ENCODE measurements around the gene TSPAN6. TPM values are rescaled to one million over a fixed set of nuclear protein-coding genes. Genes with fewer than 3 reads are reported as not detected.

The TSPAN6 gene
- total RNA-seq, 1 experiment from 2014 or later = 52.2 TPM

GRCh38 chrX:100662796-100663195, 26.2 kb upstream of the TSPAN6 start:
- Histone ChIP-seq H3F3A (ENCODE audit: insufficient read depth, low read depth) (no peaks in the 10 kb centered on the region), H3K4me1 (replicated peaks; ENCODE audit: insufficient read depth) (peaks cover 14% of the 10 kb centered on the region; the same call in 1 of the 2 replicates), H3K27ac (no peak overlapping the region), H3K9me3 (ENCODE audit: insufficient read depth, low read depth) (no peaks in the 10 kb centered on the region), H4K20me1 (ENCODE audit: insufficient read depth) (no peaks in the 10 kb centered on the region), H3K4me3 (no peak overlapping the region), H3K27me3 (ENCODE audit: insufficient read depth, low read depth) (no peaks in the 10 kb centered on the region), H3K36me3 (ENCODE audit: low read depth) (no peaks in the 10 kb centered on the region; the same call in 1 of the 2 replicates), H3K4me2 (no peak overlapping the region), H3K9me2 (ENCODE audit: insufficient read depth) (no peaks in the 10 kb centered on the region), H3K79me2 (ENCODE audit: low read depth) (0 out of 2 replicates have a peak, but pooled peaks cover 5% of the 10 kb centered on the region), H2AFZ (no peak overlapping the region)
- BruUV-seq (replicated peaks) = no TSS peak
- ChIA-PET POLR2A (ENCODE audit: unreplicated experiment) (no interaction called here), CTCF (no interaction called here)
- TF ChIP-seq EZH2 (IDR thresholded peaks at IDR 0.05; ENCODE audit: low read depth) (no peak), CTCF (conservative IDR thresholded peaks at IDR 0.05) (no peak)
- no peak for DNase-seq
- intact Hi-C loops (cut with micrococcal nuclease; ENCODE audit: unreplicated experiment) = loop anchor here (5.0 kb wide), 1 partner anchor 45 kb away; no protein-coding TSS in a partner anchor

DNA sequence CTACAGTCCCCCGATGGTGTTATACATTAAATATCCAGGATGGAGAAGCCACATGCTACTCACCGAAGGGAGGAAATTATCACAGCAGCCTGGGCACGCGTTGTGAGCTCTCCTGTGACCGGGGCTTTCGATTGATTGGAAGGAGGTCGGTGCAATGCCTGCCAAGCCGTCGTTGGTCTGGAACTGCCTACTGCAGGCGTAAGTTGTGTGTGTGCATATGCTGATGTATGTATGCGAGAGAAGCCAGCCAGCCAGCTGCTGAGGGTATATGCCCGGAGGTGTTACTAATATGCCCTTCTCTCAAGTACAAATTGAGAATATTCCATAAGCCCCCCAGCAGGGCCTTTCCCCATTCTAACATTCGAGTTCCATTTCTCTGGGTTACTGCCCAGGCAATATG, 25.6 kb upstream of the TSPAN6 start:
- Histone ChIP-seq H3K27me3 (ENCODE audit: insufficient read depth, low read depth) (no peaks in the 10 kb centered on the region), H3K27ac (no peak overlapping the region), H3K4me1 (replicated peaks; ENCODE audit: insufficient read depth) (peaks cover 14% of the 10 kb centered on the region; the same call in 1 of the 2 replicates), H4K20me1 (ENCODE audit: insufficient read depth) (no peaks in the 10 kb centered on the region), H3F3A (ENCODE audit: insufficient read depth, low read depth) (no peaks in the 10 kb centered on the region), H2AFZ (no peak overlapping the region), H3K4me3 (no peak overlapping the region), H3K79me2 (ENCODE audit: low read depth) (0 out of 2 replicates have a peak, but pooled peaks cover 6% of the 10 kb centered on the region), H3K9me3 (ENCODE audit: insufficient read depth, low read depth) (no peaks in the 10 kb centered on the region), H3K36me3 (ENCODE audit: low read depth) (no peaks in the 10 kb centered on the region; the same call in 1 of the 2 replicates), H3K9me2 (ENCODE audit: insufficient read depth) (no peaks in the 10 kb centered on the region), H3K4me2 (no peak overlapping the region)
- TF ChIP-seq CTCF (conservative IDR thresholded peaks at IDR 0.05) = no peak
- no peak for TF ChIP-seq EZH2 (IDR thresholded peaks at IDR 0.05; ENCODE audit: low read depth)
- intact Hi-C loops (cut with micrococcal nuclease; ENCODE audit: unreplicated experiment) = loop anchor here (5.0 kb wide), 1 partner anchor 45 kb away; no protein-coding TSS in a partner anchor
- DNase-seq = no peak
- CTCF ChIA-PET = no interaction called here
- POLR2A ChIA-PET (ENCODE audit: unreplicated experiment) = interaction anchor here (0.6 kb wide), 1 partner anchor 13 kb away, joined by 4 read pairs; no protein-coding TSS in a partner anchor
- BruUV-seq (replicated peaks) = no TSS peak

DNA sequence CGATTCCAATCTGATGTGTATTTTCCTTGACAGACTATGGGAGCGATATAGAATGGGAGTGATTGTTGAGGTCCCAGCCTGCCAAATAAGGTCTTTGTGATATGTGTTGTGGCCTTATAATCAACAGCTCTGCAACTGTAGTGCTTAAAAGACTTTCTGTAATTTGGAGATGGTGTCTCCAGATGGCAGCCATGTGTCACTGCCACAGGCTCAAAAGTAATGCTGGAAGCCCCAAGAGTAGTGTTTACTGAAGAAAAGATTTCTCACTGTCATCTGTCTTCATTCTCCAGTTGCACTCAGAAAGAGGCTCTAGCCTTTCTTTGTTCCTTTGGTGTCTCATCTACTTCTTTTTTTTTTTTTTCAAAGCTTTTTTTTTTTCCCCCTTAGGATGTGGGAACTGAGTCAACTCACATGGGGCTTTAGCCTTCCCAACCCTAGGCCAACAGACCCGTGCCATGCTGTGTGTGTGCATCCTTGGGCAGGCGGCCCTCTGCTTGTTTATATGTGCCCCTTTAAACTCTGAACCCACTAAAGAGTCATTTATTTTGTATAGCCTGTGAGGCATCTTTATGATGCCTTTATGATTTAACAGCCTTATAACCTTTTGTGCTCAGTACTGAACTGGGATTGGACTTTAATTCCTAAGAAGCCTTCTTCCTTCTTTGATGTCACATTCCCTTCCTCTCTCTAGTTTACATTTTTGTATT, 23.0 kb upstream of the TSPAN6 start:
- BruUV-seq (replicated peaks) = no TSS peak
- Histone ChIP-seq H3K4me2 (no peak overlapping the region), H3F3A (ENCODE audit: insufficient read depth, low read depth) (no peaks in the 10 kb centered on the region), H3K9me3 (ENCODE audit: insufficient read depth, low read depth) (no peaks in the 10 kb centered on the region), H3K9me2 (ENCODE audit: insufficient read depth) (no peaks in the 10 kb centered on the region), H4K20me1 (ENCODE audit: insufficient read depth) (no peaks in the 10 kb centered on the region), H3K79me2 (ENCODE audit: low read depth) (0 out of 2 replicates have a peak, but pooled peaks cover 6% of the 10 kb centered on the region), H2AFZ (no peak overlapping the region), H3K27ac (no peak overlapping the region), H3K4me1 (replicated peaks; ENCODE audit: insufficient read depth) (peaks cover 14% of the 10 kb centered on the region; the same call in 1 of the 2 replicates), H3K36me3 (ENCODE audit: low read depth) (no peaks in the 10 kb centered on the region), H3K27me3 (ENCODE audit: insufficient read depth, low read depth) (no peaks in the 10 kb centered on the region), H3K4me3 (no peak overlapping the region)
- CTCF ChIA-PET = interaction anchor here (0.6 kb wide), 2 partner anchors 164 to 213 kb away, joined by 3 to 5 read pairs; no protein-coding TSS in a partner anchor
- POLR2A ChIA-PET (ENCODE audit: unreplicated experiment) = no interaction called here
- no peak for DNase-seq
- intact Hi-C loops (cut with micrococcal nuclease; ENCODE audit: unreplicated experiment) = loop anchor here (5.0 kb wide), 1 partner anchor 42 kb away; no protein-coding TSS in a partner anchor
- TF ChIP-seq EZH2 (IDR thresholded peaks at IDR 0.05; ENCODE audit: low read depth) (no peak), CTCF (conservative IDR thresholded peaks at IDR 0.05) (no peak)

Data from PC-9 (cell line).